ENCODE results near the gene SIPA1L2. TPM values are rescaled to one million over a fixed set of nuclear protein-coding genes. Genes with fewer than 3 reads are reported as not detected.

The SIPA1L2 gene
- total and polyA plus RNA-seq, 2 experiments from 2014 or later = 4.1 to 17.0 TPM

- TF ChIP-seq EZH2 (IDR thresholded peaks at IDR 0.05; ENCODE audit: low read depth, unreplicated experiment) (no peak), ZNF331 (CRISPR knock-in tag; IDR thresholded peaks at IDR 0.05; ENCODE audit: low read depth) (no peak), CTCF (conservative IDR thresholded peaks at IDR 0.05; ENCODE audit: low read depth in 2 of 2) (no peak), ETS1 (IDR thresholded peaks at IDR 0.05) (no peak), NANOG (IDR thresholded peaks at IDR 0.05; ENCODE audit: borderline replicate concordance) (no peak), POLR2AphosphoS5 (IDR thresholded peaks at IDR 0.05; ENCODE audit: low read depth) (no peak), CREB1 (CRISPR knock-in tag; IDR thresholded peaks at IDR 0.05; ENCODE audit: low read depth) (no peak), EZH2phosphoT487 (IDR thresholded peaks at IDR 0.05; ENCODE audit: unreplicated experiment) (no peak)
These were observed 14.3 kb upstream of the SIPA1L2 start (continued) for GRCh38 chr1:232644209-232644608.

GRCh38 chr1:232643251-232643650 is 13.3 kb upstream of the SIPA1L2 start:
- no peaks in the 10 kb centered on the region for H3K79me2 ChIP-seq (replicated peaks; ENCODE audit: insufficient read depth)
- no peak for DNase-seq (ENCODE audit: low spot score)
- no peak overlapping the region for H3K4me3 ChIP-seq
- H3K4me1 ChIP-seq (ENCODE audit: insufficient read depth) = no peaks in the 10 kb centered on the region
- H3K27me3 Mint-ChIP-seq (ENCODE audit: insufficient read depth, low read depth, poor library complexity) = no peaks in the 10 kb centered on the region
- H3K4me2 ChIP-seq = no peak overlapping the region
- no peaks in the 10 kb centered on the region for H3K36me3 Mint-ChIP-seq (ENCODE audit: low read depth)
- H3K27ac ChIP-seq (ENCODE audit: low read depth) = no peak overlapping the region
- no peaks in the 10 kb centered on the region for H3K9me3 Mint-ChIP-seq
- H3K27me3 ChIP-seq (ENCODE audit: insufficient read depth) = no peaks in the 10 kb centered on the region
- H3F3A ChIP-seq (replicated peaks; ENCODE audit: low read depth) = no peaks in the 10 kb centered on the region
- no peak overlapping the region for H2AFZ ChIP-seq
- 0 out of 4 replicates have a peak, but pooled peaks have one; percentile 5 to 16 for TF ChIP-seq CTCF (conservative IDR thresholded peaks at IDR 0.05; ENCODE audit: low read depth in 2 of 2)
- no peak for TF ChIP-seq ZNF462 (CRISPR knock-in tag; IDR thresholded peaks at IDR 0.05)
- no peaks in the 10 kb centered on the region for H3K4me1 Mint-ChIP-seq
- H3K36me3 ChIP-seq (ENCODE audit: insufficient read depth) = no peaks in the 10 kb centered on the region
- no peaks in the 10 kb centered on the region; the same call in 1 of the 2 replicates for H3K9me2 ChIP-seq (ENCODE audit: insufficient read depth)
- H4K20me1 ChIP-seq (replicated peaks; ENCODE audit: insufficient read depth) = no peaks in the 10 kb centered on the region
- no peak overlapping the region for H3K4me3 Mint-ChIP-seq
- no peak for ATAC-seq
- H3K27ac Mint-ChIP-seq = no peak overlapping the region

All from GM23338 (cell line).